ENCODE results near the gene RGS14.

Gene RGS14

GRCh38 chr5:177350776-177351391, 6.8 kb upstream of the RGS14 start:
- Histone ChIP-seq H3K4me3 (ENCODE audit: low read length, poor library complexity, severe bottlenecking) (peak overlapping the region; percentile 92), H3K9me2 (replicated peaks; ENCODE audit: low read depth, low read length) (no peaks in the 10 kb centered on the region), H2AFZ (ENCODE audit: low read length) (peak overlapping the region; percentile 89; the same call in 1 of the 2 replicates), H3K4me1 (ENCODE audit: insufficient read depth, low read length, poor library complexity, severe bottlenecking) (peaks cover 33% of the 10 kb centered on the region), H3K4me2 (ENCODE audit: low read depth, low read length, poor library complexity, severe bottlenecking) (peak overlapping the region; percentile 97), H3K27me3 (ENCODE audit: insufficient read depth, low read length, poor library complexity, severe bottlenecking) (no peaks in the 10 kb centered on the region), H3K9me3 (ENCODE audit: insufficient read depth, low read depth, low read length) (no peaks in the 10 kb centered on the region), H3K79me2 (ENCODE audit: insufficient read depth, low read length) (peaks cover 53% of the 10 kb centered on the region), H4K20me1 (ENCODE audit: insufficient read depth, low read length, poor library complexity, severe bottlenecking) (peaks cover 8% of the 10 kb centered on the region), H3K9ac (ENCODE audit: low read depth, low read length, poor library complexity, severe bottlenecking) (peak overlapping the region; percentile 84), H3K36me3 (ENCODE audit: insufficient read depth, low read length) (no peaks in the 10 kb centered on the region), H3F3A (ENCODE audit: low read depth) (no peaks in the 10 kb centered on the region)
- no peak for TF ChIP-seq EZH2phosphoT487 (IDR thresholded peaks at IDR 0.05; ENCODE audit: borderline replicate concordance)
- TF ChIP-seq, protein P1, sequence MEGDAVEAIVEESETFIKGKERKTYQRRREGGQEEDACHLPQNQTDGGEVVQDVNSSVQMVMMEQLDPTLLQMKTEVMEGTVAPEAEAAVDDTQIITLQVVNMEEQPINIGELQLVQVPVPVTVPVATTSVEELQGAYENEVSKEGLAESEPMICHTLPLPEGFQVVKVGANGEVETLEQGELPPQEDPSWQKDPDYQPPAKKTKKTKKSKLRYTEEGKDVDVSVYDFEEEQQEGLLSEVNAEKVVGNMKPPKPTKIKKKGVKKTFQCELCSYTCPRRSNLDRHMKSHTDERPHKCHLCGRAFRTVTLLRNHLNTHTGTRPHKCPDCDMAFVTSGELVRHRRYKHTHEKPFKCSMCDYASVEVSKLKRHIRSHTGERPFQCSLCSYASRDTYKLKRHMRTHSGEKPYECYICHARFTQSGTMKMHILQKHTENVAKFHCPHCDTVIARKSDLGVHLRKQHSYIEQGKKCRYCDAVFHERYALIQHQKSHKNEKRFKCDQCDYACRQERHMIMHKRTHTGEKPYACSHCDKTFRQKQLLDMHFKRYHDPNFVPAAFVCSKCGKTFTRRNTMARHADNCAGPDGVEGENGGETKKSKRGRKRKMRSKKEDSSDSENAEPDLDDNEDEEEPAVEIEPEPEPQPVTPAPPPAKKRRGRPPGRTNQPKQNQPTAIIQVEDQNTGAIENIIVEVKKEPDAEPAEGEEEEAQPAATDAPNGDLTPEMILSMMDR (conservative IDR thresholded peaks at IDR 0.05; ENCODE audit: low read length), result no peak

DNA sequence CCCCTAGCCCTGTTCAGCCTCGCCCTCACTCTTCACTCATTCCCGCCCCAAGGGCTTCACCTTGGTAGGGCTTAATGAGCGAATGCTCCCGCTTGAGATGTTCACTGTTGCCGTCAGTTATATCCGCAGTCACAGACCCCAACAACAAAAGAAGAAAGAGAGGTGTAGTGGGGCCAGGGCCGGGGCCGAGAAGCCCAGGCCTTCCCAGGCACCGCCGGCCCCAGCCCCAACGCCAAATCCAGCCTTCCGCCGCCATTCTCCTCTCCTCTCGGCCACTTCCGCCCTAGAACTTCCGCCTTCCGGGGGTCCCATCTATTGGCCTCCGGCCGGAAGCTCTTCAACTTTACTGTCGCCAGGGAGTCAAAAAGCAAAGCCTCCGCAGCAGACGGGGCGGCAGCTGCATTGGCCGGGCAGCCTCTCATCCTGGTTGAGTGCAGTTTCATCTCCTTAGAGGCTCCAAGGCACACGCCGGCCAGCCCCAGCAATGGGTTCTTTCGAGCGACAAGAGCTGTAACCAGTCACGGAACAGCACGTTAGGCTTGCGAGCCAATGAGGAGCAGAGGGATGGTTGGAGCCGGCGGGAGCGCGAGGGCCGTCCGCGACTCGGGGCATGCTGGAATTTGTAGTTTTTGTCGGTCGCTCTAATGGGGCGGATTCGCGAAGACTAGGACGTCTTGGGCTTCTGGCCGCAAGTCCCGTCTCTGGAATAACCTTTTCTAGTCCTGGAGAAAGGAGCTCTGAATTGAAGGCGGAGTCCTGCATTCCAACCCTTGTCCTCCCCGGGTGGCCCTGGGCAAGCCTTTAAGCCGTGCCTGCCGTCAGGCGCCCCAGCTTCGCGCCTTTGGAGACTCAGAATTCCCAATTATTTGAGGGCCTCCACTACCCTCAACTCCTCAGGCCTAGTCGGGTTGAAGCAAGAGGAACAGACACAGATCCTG, 6.1 kb upstream of the RGS14 start, which contains the start of gene LMAN2:
TSS of gene LMAN2 (minus strand) at position 277 of the 938 bp plus-strand sequence. CDS start at position 256, 21 bp downstream.
- H3K4me1 ChIP-seq (ENCODE audit: insufficient read depth, low read length, poor library complexity, severe bottlenecking), result peaks cover 37% of the 10 kb centered on the region

DNA sequence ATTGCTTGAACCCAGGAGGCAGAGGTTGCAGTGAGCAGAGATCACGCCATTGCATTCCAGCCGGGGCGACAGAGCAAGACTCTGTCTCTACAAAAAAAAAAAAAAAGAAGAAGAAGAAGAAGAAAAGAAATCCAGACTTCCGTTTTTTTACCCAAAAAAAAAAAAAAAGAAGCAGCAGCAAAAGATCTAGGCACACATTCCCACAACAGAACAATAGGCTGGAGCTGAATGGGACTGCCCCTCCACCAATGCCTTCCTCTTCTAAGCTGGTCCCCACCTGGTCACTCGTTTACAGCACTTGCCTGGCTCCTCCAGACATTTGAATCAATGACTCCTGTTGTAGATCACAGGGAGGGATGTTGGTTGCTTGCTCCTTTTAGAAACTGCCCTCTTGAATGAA, 4.6 kb upstream of the RGS14 start:
- Histone ChIP-seq H3K4me3 (ENCODE audit: low read length, poor library complexity, severe bottlenecking) (no peak overlapping the region), H3K4me2 (ENCODE audit: low read depth, low read length, poor library complexity, severe bottlenecking) (no peak overlapping the region), H3K36me3 (ENCODE audit: insufficient read depth, low read length) (no peaks in the 10 kb centered on the region), H3K9ac (ENCODE audit: low read depth, low read length, poor library complexity, severe bottlenecking) (no peak overlapping the region), H3F3A (ENCODE audit: low read depth) (no peaks in the 10 kb centered on the region), H3K9me2 (replicated peaks; ENCODE audit: low read depth, low read length) (no peaks in the 10 kb centered on the region), H3K79me2 (ENCODE audit: insufficient read depth, low read length) (peaks cover 32% of the 10 kb centered on the region), H3K4me1 (ENCODE audit: insufficient read depth, low read length, poor library complexity, severe bottlenecking) (peaks cover 35% of the 10 kb centered on the region), H3K9me3 (ENCODE audit: insufficient read depth, low read depth, low read length) (no peaks in the 10 kb centered on the region), H4K20me1 (ENCODE audit: insufficient read depth, low read length, poor library complexity, severe bottlenecking) (peaks cover 4% of the 10 kb centered on the region), H3K27me3 (ENCODE audit: insufficient read depth, low read length, poor library complexity, severe bottlenecking) (no peaks in the 10 kb centered on the region), H2AFZ (ENCODE audit: low read length) (no peak overlapping the region)
- TF ChIP-seq, protein P1 (conservative IDR thresholded peaks at IDR 0.05; ENCODE audit: low read length), result no peak

More for the DNA sequence above, 6.1 kb upstream of the RGS14 start, which contains the start of gene LMAN2:
- TF ChIP-seq EZH2phosphoT487 (IDR thresholded peaks at IDR 0.05; ENCODE audit: borderline replicate concordance), result no peak
- TF ChIP-seq, protein P1 (conservative IDR thresholded peaks at IDR 0.05; ENCODE audit: low read length), result no peak
- H3K4me2 ChIP-seq (ENCODE audit: low read depth, low read length, poor library complexity, severe bottlenecking), result peak within 1 kb of the TSS; percentile 97
- peak within 1 kb of the TSS; percentile 92 for H3K4me3 ChIP-seq (ENCODE audit: low read length, poor library complexity, severe bottlenecking)
- no peaks in the 10 kb centered on the region for H3F3A ChIP-seq (ENCODE audit: low read depth)
- H3K9ac ChIP-seq (ENCODE audit: low read depth, low read length, poor library complexity, severe bottlenecking), result peak within 1 kb of the TSS; percentile 84
- peaks cover 45% of the 10 kb centered on the region for H3K79me2 ChIP-seq (ENCODE audit: insufficient read depth, low read length)
- peaks cover 8% of the 10 kb centered on the region for H4K20me1 ChIP-seq (ENCODE audit: insufficient read depth, low read length, poor library complexity, severe bottlenecking)
- no peaks in the 10 kb centered on the region for H3K36me3 ChIP-seq (ENCODE audit: insufficient read depth, low read length)
- no peaks in the 10 kb centered on the region for H3K27me3 ChIP-seq (ENCODE audit: insufficient read depth, low read length, poor library complexity, severe bottlenecking)
- no peaks in the 10 kb centered on the region for H3K9me3 ChIP-seq (ENCODE audit: insufficient read depth, low read depth, low read length)
- peak within 1 kb of the TSS; percentile 97 for H2AFZ ChIP-seq (ENCODE audit: low read length)
- no peaks in the 10 kb centered on the region for H3K9me2 ChIP-seq (replicated peaks; ENCODE audit: low read depth, low read length)
